Neural progenitor cell (in vitro differentiated cells): Measurements from ENCODE around the gene ZFAND3.
"Not testable (repeated sequence)": the region's sequence is repeated elsewhere in the genome, so short reads cannot be mapped to it uniquely, and the experiment has no call there.

Source experiments
- CTCF ChIP-seq: fragments of 200-600 bp; sonication (generic); IDR thresholded peaks from 2 replicates; pipeline ENCODE4 v1.5.1; 2017; ENCODE audit warnings: antibody characterized with exemption, mild to moderate bottlenecking
- EZH2 ChIP-seq: fragments of 200-600 bp; sonication (generic); IDR thresholded peaks from 2 replicates; pipeline ENCODE4 v1.6.1; 2017; ENCODE audit warnings: antibody characterized with exemption, mild to moderate bottlenecking, moderate library complexity
- EZH2phosphoT487 ChIP-seq: fragments of 200-600 bp; sonication (generic); IDR thresholded peaks from 2 replicates; pipeline ENCODE4 v1.6.1; 2017; ENCODE audit warnings: antibody characterized with exemption

- not testable (repeated sequence) for TF ChIP-seq EZH2, CTCF, EZH2phosphoT487
These were observed 61.1 kb downstream of the ZFAND3 start for GRCh38 chr6:37880602-37881001.
